MM.1S (cell line): ENCODE results near the gene TPPP2.

ENCODE experiments used
- CTCF ChIP-seq: fragments of 300-600 bp; sonication (generic); IDR thresholded peaks from 2 replicates; pipeline ENCODE4 v1.5.1; 2016; ENCODE audit warnings: antibody characterized with exemption, low read length, mixed read lengths
- EZH2 ChIP-seq: fragments of 300-600 bp; sonication (generic); optimal IDR thresholded peaks from 2 replicates; pipeline ENCODE3; 2017; ENCODE audit warnings: low read depth, mild to moderate bottlenecking, antibody characterized with exemption, low read length, mixed read lengths
- EZH2phosphoT487 ChIP-seq: fragments of 300-600 bp; sonication (generic); IDR thresholded peaks from 2 replicates; pipeline ENCODE4 v1.6.1; 2018; ENCODE audit warnings: antibody characterized with exemption, low read length

- TF ChIP-seq CTCF (no peak), EZH2phosphoT487 (no peak), EZH2 (no peak)
These were observed 20.6 kb downstream of the TPPP2 start for GRCh38 chr14:21050597-21050996.
